Hematopoietic multipotent progenitor cell treated with erythropoietin and hydrocortisone succinate and interleukin-3 and kit ligand, for 17 days (in vitro differentiated cells): ENCODE data around the gene WNT11.
A peak's percentile ranks its signal among the peaks of the same experiment; 100 is the strongest.

Experiments
- DNase-seq: peaks from one replicate; pipeline ENCODE4 v3.0.0-alpha.2; 2015; ENCODE audit warnings: low spot score

WNT11 gene

GRCh38 chr11:76237914-76238313, 31.6 kb upstream of the WNT11 start:
- peak; percentile 12 for DNase-seq

GRCh38 chr11:76237000-76237649, 30.8 kb upstream of the WNT11 start:
- no peak for DNase-seq

- DNase-seq = no peak
Measured at GRCh38 chr11:76236092-76236999, 30.0 kb upstream of the WNT11 start.

GRCh38 chr11:76235233-76236091, 29.2 kb upstream of the WNT11 start:
- peak; percentile 88 for DNase-seq

GRCh38 chr11:76234416-76235232, 28.3 kb upstream of the WNT11 start:
- DNase-seq = peak; percentile 85

GRCh38 chr11:76234021-76234415, 27.7 kb upstream of the WNT11 start:
- peak; percentile 10 for DNase-seq

GRCh38 chr11:76233196-76233921, 27.1 kb upstream of the WNT11 start:
- DNase-seq = no peak

- no peak for DNase-seq
Measured at GRCh38 chr11:76232026-76232665, 25.8 kb upstream of the WNT11 start.

- DNase-seq = no peak
Measured at GRCh38 chr11:76231121-76231738, 24.9 kb upstream of the WNT11 start.

- no peak for DNase-seq
Measured at GRCh38 chr11:76230392-76230791, 24.1 kb upstream of the WNT11 start.

GRCh38 chr11:76229690-76230240, 23.5 kb upstream of the WNT11 start:
- DNase-seq = no peak

GRCh38 chr11:76228875-76229149, 22.5 kb upstream of the WNT11 start:
- DNase-seq = no peak

GRCh38 chr11:76228071-76228874, 22.0 kb upstream of the WNT11 start:
- DNase-seq = no peak

- no peak for DNase-seq
Measured at GRCh38 chr11:76226626-76227025, 20.3 kb upstream of the WNT11 start.

GRCh38 chr11:76225122-76225611, 18.9 kb upstream of the WNT11 start:
- no peak for DNase-seq

- no peak for DNase-seq
Measured at GRCh38 chr11:76224461-76225121, 18.3 kb upstream of the WNT11 start.

- no peak for DNase-seq
Measured at GRCh38 chr11:76221365-76221764, 15.1 kb upstream of the WNT11 start.

GRCh38 chr11:76219243-76219642, 12.9 kb upstream of the WNT11 start:
- no peak for DNase-seq
